NCI-H2029 (cell line): ENCODE data around the gene OR5B3.
"Not testable (repeated sequence)": the region's sequence is repeated elsewhere in the genome, so short reads cannot be mapped to it uniquely, and the experiment has no call there.

Experiments
- DNase-seq: peaks from one replicate; lab custom pipeline; 2025; lab: John Stamatoyannopoulos, UW

The OR5B3 gene

GRCh38 chr11:58406774-58407173, at the start of gene OR5B3:
TSS of gene OR5B3 (minus strand) at chr11:58406874. CDS start at chr11:58403409, 3,465 bp downstream.
- DNase-seq: no peak

- DNase-seq: no peak
These were observed 44.9 kb upstream of the OR5B3 start for GRCh38 chr11:58451585-58451984.

DNA sequence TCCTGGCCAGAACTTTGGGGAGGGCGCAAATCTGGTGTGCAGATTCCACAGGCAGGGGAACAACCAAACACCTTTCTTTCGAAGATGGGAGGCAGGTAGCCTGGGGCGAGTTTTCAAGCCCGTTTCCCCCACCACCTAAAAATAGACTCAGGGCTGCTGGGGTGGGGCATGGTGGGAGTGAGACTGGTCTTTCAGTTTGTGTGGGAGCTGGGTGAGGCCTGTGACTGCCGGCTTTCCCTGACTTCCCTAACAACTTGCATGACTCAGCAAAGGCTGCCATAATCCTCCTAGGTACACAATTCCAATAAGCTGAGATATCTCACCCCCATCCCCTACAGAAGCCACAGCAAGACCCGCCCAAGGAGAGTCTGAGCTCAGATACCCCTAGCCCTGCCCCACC, 39.6 kb upstream of the OR5B3 start:
- DNase-seq: no peak

- no peak for DNase-seq
These were observed 37.6 kb upstream of the OR5B3 start for GRCh38 chr11:58444300-58444699.

DNA sequence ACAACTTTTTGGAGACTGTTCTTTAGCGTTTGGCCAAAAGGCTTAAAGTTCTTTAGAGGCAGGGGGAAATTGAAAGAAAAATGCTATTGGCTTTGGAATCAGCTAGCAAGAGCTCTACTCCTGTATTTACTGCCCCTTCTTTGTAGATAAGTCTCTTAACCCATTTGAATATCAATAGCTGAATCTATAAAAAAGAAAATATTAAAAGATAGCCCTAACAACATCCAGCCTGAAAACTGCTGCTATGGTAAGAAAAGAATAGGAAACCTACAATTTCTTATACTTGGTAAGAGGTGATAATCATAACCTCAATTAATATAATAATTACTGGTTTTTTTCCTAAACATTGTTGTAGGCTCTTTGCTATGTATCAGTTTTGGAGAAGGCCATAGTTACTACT, 35.5 kb upstream of the OR5B3 start, which contains the start of gene OR5B12:
TSS of gene OR5B12 (minus strand) at position 101 of the 400 bp plus-strand sequence. CDS start 2,085 bp downstream, outside the sequence.
- DNase-seq: no peak

GRCh38 chr11:58438486-58438885, 31.8 kb upstream of the OR5B3 start:
- DNase-seq: no peak

- no peak for DNase-seq
These were observed 27.5 kb upstream of the OR5B3 start for GRCh38 chr11:58434217-58434616.

GRCh38 chr11:58433638-58434203, 27.0 kb upstream of the OR5B3 start:
- DNase-seq: no peak

DNA sequence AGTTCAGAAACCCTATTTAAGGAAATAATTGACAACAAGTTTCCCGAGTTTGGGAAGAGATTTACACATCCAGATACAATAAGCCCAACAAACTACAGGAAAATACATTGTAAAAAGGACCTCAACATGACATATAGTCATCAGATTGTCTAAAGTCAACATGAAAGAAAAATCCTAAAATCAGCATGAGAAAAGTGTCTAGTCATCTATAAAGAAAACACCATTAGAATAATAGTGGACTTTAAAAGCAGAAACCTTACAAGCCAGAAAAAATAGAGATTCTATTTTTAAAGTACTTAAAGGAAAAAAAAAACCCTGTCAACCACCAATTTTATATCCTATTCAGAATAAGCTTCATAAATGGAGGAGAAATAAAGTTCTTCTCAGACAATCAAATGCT, 22.6 kb upstream of the OR5B3 start:
- DNase-seq: no peak

DNA sequence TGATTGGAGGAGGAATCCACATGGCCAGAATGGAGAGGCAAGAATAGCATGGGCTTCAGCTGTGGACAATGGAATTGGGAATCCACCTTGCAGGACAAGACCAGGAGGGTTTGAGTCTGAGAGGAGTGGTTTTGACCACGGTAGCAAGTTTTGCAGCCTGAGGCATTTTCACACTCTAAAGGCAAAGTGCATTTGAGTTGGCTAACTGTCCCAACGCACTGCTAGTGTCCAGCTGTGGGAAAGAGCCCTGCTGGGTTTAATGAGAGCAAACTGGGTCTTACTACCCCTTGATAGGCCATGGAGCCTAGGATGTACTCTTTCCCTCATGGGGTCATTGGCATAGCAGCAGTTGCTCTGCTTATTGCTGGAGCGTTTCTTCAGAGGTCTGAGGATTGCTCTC, 21.3 kb upstream of the OR5B3 start, which contains the start of gene OR5B2:
TSS of gene OR5B2 (minus strand) at position 101 of the 400 bp plus-strand sequence. CDS start 4,860 bp downstream, outside the sequence.
- no peak for DNase-seq

DNA sequence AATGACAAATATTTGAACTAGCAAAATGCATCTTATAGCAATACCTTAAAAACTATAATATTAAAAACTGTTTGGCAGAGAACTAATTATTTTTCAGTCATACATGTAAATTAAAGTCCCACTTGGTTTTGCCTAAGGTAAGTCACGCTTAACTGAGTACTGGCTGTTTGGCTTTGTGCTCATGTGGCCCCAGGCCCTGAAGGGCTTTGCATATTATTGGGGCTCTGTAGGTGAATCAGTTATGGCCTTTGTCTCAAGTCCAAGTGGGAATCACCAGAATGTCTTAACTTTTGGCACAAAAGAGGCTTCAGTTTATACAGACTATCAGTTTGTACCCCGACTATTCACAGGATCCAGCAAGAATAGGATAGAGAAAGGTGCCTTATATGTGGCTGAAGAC, 7.1 kb downstream of the OR5B3 start:
- DNase-seq: not testable (repeated sequence)

- no peak for DNase-seq
These were observed 11.1 kb downstream of the OR5B3 start for GRCh38 chr11:58395581-58395980.

DNA sequence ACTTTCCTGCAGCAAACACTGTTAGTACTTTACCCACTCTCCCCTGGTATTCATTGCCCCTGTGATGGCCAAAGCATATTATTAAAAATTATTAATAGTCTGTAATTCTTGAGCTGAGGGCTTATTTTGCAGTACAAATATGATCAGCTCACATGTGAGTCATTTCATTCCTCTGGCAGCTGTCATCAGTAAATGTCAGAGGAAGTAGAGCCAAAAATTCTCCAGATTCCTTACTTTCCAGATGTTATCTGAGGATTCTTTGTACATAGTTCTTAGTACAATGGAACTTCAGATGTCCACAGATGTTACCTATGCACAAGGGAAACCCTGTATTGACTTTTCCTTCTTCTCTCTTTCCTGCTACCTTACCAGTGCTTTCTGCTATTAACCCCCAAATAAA, 12.5 kb downstream of the OR5B3 start:
- DNase-seq: no peak

DNA sequence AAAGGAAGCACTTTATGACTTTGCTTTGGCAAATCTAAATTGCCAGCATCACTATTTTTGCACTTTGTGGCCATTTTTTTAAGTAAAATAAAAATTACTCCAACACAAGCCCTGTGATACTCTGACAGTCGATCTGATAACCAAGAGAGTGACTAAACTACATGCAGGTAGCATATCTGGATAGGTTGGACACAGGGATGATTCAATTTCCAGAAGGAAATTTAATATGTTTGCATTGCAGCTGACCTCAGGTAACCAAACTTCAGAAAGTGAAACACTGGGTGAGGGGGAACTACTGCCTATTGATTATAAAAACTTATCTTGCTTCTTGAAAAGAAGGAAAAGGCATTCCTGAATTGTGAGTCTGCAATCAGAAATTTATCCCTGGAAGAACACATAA, 13.9 kb downstream of the OR5B3 start:
- DNase-seq: no peak

GRCh38 chr11:58391879-58392278, 14.8 kb downstream of the OR5B3 start:
- DNase-seq: no peak

DNA sequence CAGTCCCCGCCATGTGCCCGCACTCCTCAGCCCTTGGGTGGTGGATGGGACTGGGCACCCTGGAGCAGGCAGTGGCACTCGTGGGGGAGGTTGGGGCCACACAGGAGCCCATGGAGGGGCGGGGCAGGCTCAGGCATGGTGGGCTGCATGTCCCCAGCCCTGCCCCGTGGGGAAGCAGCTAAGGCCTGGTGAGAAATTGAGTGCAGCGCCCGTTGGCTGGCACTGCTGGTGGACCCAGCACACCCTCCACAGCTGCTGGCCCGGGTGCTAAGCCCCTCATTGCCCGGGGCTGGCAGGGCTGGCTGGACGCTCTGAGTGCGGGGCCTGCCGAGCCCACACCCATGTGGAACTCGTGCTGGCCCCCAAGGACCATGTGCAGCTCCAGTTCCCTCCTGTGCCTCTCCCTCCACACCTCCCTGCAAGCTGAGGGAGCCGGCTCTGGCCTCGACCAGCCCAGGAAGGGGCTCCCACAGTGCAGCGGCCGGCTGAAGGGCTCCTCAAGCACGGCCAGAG, 16.1 kb downstream of the OR5B3 start:
- DNase-seq: no peak

DNA sequence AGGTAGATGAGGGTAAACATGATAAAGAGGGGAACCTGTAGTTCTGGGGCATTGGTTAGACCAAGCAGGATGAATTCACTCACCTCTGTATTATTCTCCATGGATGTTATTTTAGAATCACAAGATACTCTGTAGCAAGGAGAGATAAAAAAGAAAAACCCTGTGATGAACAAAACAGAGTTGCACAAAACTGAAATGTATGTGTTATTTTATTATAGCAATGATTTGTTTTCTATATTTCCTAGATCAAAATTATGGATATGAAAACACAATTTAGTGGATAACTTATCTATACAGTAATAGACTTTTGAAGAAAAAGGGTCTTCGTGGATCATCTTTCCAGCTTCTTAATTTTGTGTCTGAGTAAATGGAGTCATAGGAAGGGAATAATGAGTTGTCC, 47.7 kb downstream of the OR5B3 start, which contains the start of gene OR5B17:
TSS of gene OR5B17 (minus strand) at position 101 of the 400 bp plus-strand sequence. CDS start at position 101, 0 bp downstream.
- no peak for DNase-seq

DNA sequence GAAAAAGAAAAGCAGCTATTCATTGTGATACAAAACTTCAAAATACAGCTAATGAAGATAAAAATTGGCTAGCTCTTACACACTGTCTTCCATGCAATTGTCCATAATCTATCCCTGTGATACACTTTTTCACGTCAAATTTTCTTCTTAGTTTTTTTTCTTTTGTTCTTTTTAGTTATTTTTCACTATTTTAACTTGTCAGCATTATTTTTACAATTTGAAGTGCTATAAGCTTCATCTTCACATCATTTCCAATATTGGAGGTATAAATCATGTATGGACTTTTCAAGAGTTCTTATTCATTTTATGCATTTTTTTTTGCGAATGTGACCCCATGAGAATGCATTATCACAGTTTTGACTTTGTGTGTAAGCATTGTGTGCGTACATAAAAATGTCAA, 51.9 kb downstream of the OR5B3 start:
- DNase-seq: no peak
